Suprapubic skin (tissue), 3 donors: ENCODE data around the gene B3GNT8.

Source experiments
- CTCF ChIP-seq, 2 donors: fragments of 200-600 bp in 1 of 2; fragments of 450-650 bp in 1 of 2; sonication (generic) in 1 of 2; IDR thresholded peaks; one replicate each; pipeline ENCODE4 v1.5.1; 2016 to 2019; ENCODE audit warnings: antibody characterized with exemption in 2 of 2, mild to moderate bottlenecking in 1 of 2, moderate library complexity in 1 of 2
- EP300 ChIP-seq: sonication (generic); formaldehyde crosslinking; IDR thresholded peaks from one replicate; pipeline ENCODE4 v1.6.1; 2017; ENCODE audit warnings: antibody characterized with exemption
- POLR2A ChIP-seq, 2 donors: fragments of 450-650 bp; IDR thresholded peaks; one replicate each; pipeline ENCODE4 v1.6.1; 2017; ENCODE audit warnings: antibody characterized with exemption in 2 of 2, mild to moderate bottlenecking in 2 of 2, moderate library complexity in 2 of 2

- no peak for TF ChIP-seq CTCF (IDR thresholded peaks at IDR 0.05)
- TF ChIP-seq POLR2A (IDR thresholded peaks at IDR 0.05) = no peak
- TF ChIP-seq EP300 = no peak
Observed at GRCh38 chr19:41413947-41414346, 13.2 kb downstream of the B3GNT8 start.
